Right cardiac atrium (tissue), 5 donors: ENCODE data around the gene GCH1. TPM values are rescaled to one million over a fixed set of nuclear protein-coding genes. Genes with fewer than 3 reads are reported as not detected.
A peak's percentile ranks its signal among the peaks of the same experiment; 100 is the strongest.
"Not testable (repeated sequence)": the region's sequence is repeated elsewhere in the genome, so short reads cannot be mapped to it uniquely, and the experiment has no call there.

Experiments used
- ATAC-seq, 2 donors: fragments of 200-7000 bp; cut with Tn5 transposase; one replicate each; pipeline versions ENCODE4 v1.8.0 to v1.9.1; 2020; ENCODE audit warnings: moderate library complexity in 2 of 2, mild to moderate bottlenecking in 1 of 2
- DNase-seq, 3 donors: peaks; one replicate each; pipeline ENCODE4 v3.0.0-alpha.2; 2020
- H3K27ac ChIP-seq: one replicate; pipeline ENCODE4 v1.5.1; 2013; ENCODE audit warnings: mild to moderate bottlenecking, low read length, control low read depth, moderate library complexity
- H3K27me3 ChIP-seq: one replicate; pipeline ENCODE4 v1.6.1; 2013; ENCODE audit not compliant: control insufficient read depth, insufficient read depth
- H3K4me1 ChIP-seq: one replicate; pipeline ENCODE4 v1.6.1; 2013; ENCODE audit warnings: low read length; ENCODE audit not compliant: control insufficient read depth, insufficient read depth
- H3K4me3 ChIP-seq: one replicate; pipeline ENCODE4 v1.5.1; 2013; ENCODE audit warnings: low read length, control low read depth
- H3K9me3 ChIP-seq: one replicate; pipeline ENCODE4 v1.6.1; 2013; ENCODE audit warnings: low read length; ENCODE audit not compliant: control insufficient read depth
- WGBS: extraction: QIAGEN DNeasy Blood & Tissue Kit; methylation state at CpG from one replicate; pipeline ENCODE4 v1.1.7; 2013; 5-methylcytosine and 5-hydroxymethylcytosine counted together
- intact Hi-C, 4 donors: fragments of 100-400 bp; cut with DNase I; formaldehyde crosslinking; loops; one replicate each; pipeline versions ENCODE4 v1.11.0 to v1.14.0; 2022 to 2023
- polyA plus RNA-seq: library from polyadenylated mRNA; stranded (reverse); fragments of 200-250 nt; gene quantifications from one replicate; pipeline ENCODE4 v1.2.3, GENCODE V29; 2013
- total RNA-seq, 4 donors: library from RNA; stranded (reverse); fragmentation: NEBNext Ultra II Directional; extraction: Animal tissue kit (Norgen Biotek cat#: 25700); gene quantifications; one replicate each; pipeline ENCODE4 v1.2.1, GENCODE V29; 2021
- donor health status: healthy with polysubstance abuse.
- donor health status: DM: no; HTN: yes; CAD: no.
- donor health status: DM: no; HTN: no; CAD: no.
- donor health status: DM: no; HTN: yes; CAD: no; lungs with severe emphysema.
- donor health status: DM: yes; HTN: yes; CAD: no.

Gene GCH1
- total and polyA plus RNA-seq, 5 donors, result 1.6 to 4.8 (median 2.2) TPM

DNA sequence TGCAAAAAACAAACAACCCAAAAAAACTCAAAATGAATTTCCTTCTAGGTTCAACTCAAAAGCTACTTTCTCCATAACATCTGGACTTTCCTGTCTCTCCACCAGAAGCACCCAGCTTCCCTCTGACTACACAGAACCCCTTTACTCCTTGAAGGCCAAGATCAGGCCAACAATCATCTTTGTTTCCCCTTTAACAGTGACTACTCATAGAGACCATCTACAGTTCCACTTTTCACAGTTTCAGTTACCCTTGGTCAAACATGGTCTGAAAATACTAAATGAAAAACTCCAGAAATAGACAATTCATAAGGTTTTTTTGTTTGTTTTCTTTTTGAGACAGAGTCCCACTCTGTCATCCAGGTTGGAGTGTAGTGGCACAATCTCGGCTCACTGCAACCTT lies 11.8 kb downstream of the GCH1 start:
- DNase-seq, result no peak
- ATAC-seq, result no peak
- no peaks in the 10 kb centered on the region for H3K9me3 ChIP-seq
- no peaks in the 10 kb centered on the region for H3K27me3 ChIP-seq
- WGBS, result 100% methylated on average over 1 of the region's 1 CpG
- intact Hi-C loops, result loop anchor here in 2 of 4 donors (10.0 kb wide), 2 partner anchors 86 to 326 kb away; partner anchors contain the start of gene SAMD4A (in 1 of the 2)
- no peak overlapping the region for H3K4me3 ChIP-seq
- no peak overlapping the region for H3K27ac ChIP-seq
- no peaks in the 10 kb centered on the region for H3K4me1 ChIP-seq

GRCh38 chr14:54889919-54890318 lies 12.7 kb downstream of the GCH1 start:
- no peak for DNase-seq
- WGBS, result 95% methylated on average over 8 of the region's 8 CpGs
- ATAC-seq, result no peak
- Histone ChIP-seq H3K4me3 (no peak overlapping the region), H3K4me1 (no peaks in the 10 kb centered on the region), H3K27me3 (no peaks in the 10 kb centered on the region), H3K9me3 (no peaks in the 10 kb centered on the region), H3K27ac (no peak overlapping the region)
- intact Hi-C loops, result loop anchor here in 2 of 4 donors (10.0 kb wide), 2 partner anchors 85 to 325 kb away; partner anchors contain the start of gene SAMD4A (in 1 of the 2)

DNA sequence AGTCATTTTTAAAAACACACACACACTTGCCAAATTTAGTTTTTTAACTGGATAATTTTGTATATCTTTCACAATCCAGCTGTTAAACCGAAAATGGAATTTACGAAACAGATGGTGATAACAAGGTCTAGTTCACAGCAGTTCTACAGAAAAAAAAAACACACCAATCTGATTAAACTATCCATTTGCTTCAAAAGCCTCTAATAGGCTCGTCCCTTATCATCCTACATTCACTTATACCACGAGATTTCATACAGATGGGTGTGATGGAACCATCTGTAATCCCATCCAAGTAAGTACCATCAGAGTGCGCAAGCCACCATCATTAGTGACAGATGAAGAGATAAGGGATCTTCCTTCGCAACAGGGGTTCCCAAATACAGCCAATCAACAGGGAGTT lies 20.1 kb downstream of the GCH1 start:
- ATAC-seq (peak in 1 of 2 donors; percentile 8), DNase-seq (no peak)
- WGBS, result 56% methylated on average over 6 of the region's 6 CpGs
- Histone ChIP-seq H3K4me1 (no peaks in the 10 kb centered on the region), H3K27ac (no peak overlapping the region), H3K4me3 (no peak overlapping the region), H3K9me3 (no peaks in the 10 kb centered on the region), H3K27me3 (no peaks in the 10 kb centered on the region)
- intact Hi-C loops, result no loop called here

DNA sequence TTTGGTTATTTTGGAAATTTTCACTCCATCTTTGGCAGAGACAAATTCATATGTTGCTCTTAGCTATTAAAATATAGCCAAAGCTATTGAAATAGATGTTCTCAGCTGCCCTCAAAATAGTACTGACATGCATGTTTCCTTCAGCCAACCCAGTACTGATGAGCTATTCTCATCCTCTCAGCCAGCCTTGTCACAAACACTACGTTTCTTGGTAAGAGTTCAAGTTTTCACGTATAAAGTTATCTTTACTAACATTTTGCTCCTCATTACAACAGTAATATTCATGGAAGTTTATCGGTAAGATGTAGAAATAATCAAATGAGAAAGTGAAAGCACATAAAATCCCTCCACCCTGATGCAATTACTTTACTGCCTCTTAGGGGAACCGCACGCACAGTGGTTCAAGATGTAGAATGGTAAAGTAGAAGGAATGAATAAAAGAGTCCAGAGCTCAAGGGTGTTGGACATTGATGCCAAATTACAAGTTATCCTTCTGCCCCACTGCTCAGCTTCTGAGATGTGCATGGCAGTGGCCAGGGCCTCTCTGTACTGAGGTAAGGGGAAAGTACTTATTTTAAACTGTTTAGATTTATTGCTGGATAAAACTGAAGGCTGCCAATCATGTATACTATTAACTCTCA lies 20.7 kb downstream of the GCH1 start:
- ATAC-seq (peak; percentile 59 to 72), DNase-seq (no peak)
- intact Hi-C loops, result no loop called here
- H3K4me1 ChIP-seq, result no peaks in the 10 kb centered on the region
- 13% methylated on average over 5 of the region's 5 CpGs for WGBS
- H3K4me3 ChIP-seq, result peak overlapping the region; percentile 60
- H3K27ac ChIP-seq, result peak overlapping the region; percentile 62
- H3K27me3 ChIP-seq, result no peaks in the 10 kb centered on the region
- H3K9me3 ChIP-seq, result no peaks in the 10 kb centered on the region

GRCh38 chr14:54881235-54881760 lies 21.3 kb downstream of the GCH1 start:
- no peaks in the 10 kb centered on the region for H3K9me3 ChIP-seq
- intact Hi-C loops, result no loop called here
- peak overlapping the region; percentile 60 for H3K4me3 ChIP-seq
- DNase-seq (no peak), ATAC-seq (peak; percentile 83 to 85)
- no peaks in the 10 kb centered on the region for H3K4me1 ChIP-seq
- WGBS, result 17% methylated on average over 6 of the region's 6 CpGs
- no peaks in the 10 kb centered on the region for H3K27me3 ChIP-seq
- H3K27ac ChIP-seq, result peak overlapping the region; percentile 62

- no peaks in the 10 kb centered on the region for H3K4me1 ChIP-seq
- no peaks in the 10 kb centered on the region for H3K27me3 ChIP-seq
- intact Hi-C loops, result no loop called here
- WGBS, result 87% methylated on average over 3 of the region's 3 CpGs
- no peaks in the 10 kb centered on the region for H3K9me3 ChIP-seq
- H3K27ac ChIP-seq, result no peak overlapping the region
- no peak overlapping the region for H3K4me3 ChIP-seq
- no peak for ATAC-seq
- DNase-seq, result no peak
Measured at GRCh38 chr14:54877703-54878021, 25.0 kb downstream of the GCH1 start.

GRCh38 chr14:54877015-54877702 lies 25.5 kb downstream of the GCH1 start:
- no peak for ATAC-seq
- Histone ChIP-seq H3K27ac (no peak overlapping the region), H3K9me3 (no peaks in the 10 kb centered on the region), H3K4me1 (no peaks in the 10 kb centered on the region), H3K4me3 (no peak overlapping the region), H3K27me3 (no peaks in the 10 kb centered on the region)
- 76% methylated on average over 5 of the region's 5 CpGs for WGBS
- no peak for DNase-seq
- intact Hi-C loops, result no loop called here

DNA sequence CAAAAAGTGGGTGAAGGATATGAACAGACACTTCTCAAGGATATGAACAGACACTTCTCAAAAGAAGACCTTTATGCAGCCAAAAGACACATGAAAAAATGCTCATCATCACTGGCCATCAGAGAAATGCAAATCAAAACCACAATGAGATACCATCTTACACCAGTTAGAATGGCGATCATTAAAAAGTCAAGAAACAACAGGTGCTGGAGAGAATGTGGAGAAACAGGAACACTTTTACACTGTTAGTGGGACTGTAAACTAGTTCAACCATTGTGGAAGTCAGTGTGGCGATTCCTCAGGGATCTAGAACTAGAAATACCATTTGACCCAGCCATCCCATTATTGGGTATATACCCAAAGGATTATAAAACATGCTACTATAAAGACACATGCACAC lies 27.0 kb downstream of the GCH1 start:
- WGBS, result 100% methylated on average over 2 of the region's 2 CpGs
- intact Hi-C loops, H3K4me3 ChIP-seq, H3K9me3 ChIP-seq, ATAC-seq, H3K27ac ChIP-seq, DNase-seq, H3K4me1 ChIP-seq, H3K27me3 ChIP-seq: not testable (repeated sequence)

DNA sequence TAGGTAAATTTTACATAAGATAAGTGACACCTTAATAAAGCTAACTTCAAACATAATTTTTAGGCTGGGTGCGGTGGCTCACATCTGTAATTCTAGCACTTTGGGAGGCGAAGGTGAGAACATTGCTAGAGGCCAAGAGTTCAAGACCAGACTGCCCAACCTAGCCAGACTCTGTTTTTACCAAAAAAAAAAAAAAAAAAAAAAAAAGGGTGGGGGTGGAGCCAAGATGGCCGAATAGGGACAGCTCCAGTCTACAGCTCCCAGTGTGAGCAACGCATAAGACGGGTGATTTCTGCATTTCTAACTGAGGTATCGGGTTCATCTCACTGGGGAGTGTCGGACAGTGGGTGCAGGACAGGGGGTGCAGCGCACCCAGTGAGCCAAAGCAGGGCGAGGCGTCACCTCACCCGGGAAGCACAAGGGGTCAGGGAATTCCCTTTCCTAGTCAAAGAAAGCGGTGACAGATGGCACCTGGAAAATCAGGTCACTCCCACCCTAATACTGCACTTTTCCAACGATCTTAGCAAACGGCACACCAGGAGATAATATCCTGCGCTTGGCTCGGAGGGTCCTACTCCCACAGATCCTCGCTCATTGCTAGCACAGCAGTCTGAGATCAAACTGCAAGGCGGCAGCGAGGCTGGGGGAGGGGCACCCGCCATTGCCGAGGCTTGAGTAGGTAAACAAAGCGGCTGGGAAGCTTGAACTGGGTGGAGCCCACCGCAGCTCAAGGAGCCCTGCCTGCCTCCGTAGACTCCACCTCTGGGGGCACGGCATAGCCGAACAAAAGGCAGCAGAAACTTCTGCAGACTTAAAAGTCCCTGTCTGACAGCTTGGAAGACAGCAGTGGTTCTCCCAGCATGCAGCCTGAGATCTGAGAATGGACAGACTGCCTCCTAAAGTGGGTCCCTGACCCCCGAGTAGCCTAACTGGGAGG lies 32.2 kb downstream of the GCH1 start:
- Histone ChIP-seq H3K4me3 (peak overlapping the region; percentile 45), H3K27ac (peak overlapping the region; percentile 48)
- intact Hi-C loops, H3K4me1 ChIP-seq, ATAC-seq, H3K27me3 ChIP-seq, H3K9me3 ChIP-seq: not testable (repeated sequence)
- peak in 1 of 3 donors; percentile 75 for DNase-seq
- 29% methylated on average over 27 of the region's 27 CpGs for WGBS

DNA sequence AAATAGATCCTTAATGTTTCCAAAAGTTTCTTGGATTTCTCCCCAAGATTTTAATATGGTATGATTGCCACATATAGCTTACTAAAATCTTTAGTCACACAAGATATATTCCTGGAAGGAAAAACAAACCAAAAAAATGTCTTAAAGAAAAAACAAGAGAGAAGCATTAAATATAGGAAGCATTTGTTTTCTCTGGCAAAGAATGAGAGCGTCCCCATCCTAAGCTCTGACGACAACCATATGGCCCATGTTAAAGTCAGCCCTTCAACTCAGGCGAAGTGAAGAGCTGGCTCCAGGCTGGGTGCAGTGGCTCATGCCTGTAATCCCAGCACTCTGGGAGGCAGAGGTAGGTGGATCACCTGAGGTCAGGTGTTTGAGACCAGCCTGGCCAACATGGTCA lies 35.6 kb downstream of the GCH1 start:
- 56% methylated on average over 3 of the region's 3 CpGs for WGBS
- intact Hi-C loops, result no loop called here

DNA sequence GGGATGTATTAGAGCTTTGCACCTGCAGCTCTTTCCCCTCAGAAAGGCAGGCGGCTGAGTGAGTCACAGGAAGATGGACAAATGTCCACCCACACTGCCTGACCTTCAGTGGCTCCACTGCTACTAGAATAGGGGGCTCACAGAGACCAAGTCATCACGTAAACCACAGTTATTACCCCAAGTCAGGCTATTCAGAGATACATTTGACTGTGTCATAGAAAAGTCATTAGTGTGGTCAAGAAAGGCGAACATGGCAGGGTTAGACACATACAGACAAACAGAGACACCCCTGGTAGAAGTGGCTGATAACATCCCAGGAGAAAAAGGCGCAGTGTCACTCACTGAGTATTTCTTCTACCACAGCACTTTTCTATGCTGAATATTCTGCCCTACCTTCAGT lies 36.0 kb downstream of the GCH1 start:
- ATAC-seq (peak in 1 of 2 donors; percentile 36), DNase-seq (no peak)
- intact Hi-C loops, result no loop called here
- Histone ChIP-seq H3K4me1 (no peaks in the 10 kb centered on the region), H3K4me3 (no peak overlapping the region), H3K9me3 (no peaks in the 10 kb centered on the region), H3K27ac (no peak overlapping the region), H3K27me3 (no peaks in the 10 kb centered on the region)
- 64% methylated on average over 4 of the region's 4 CpGs for WGBS

More for the DNA sequence above, 35.6 kb downstream of the GCH1 start:
- no peak overlapping the region for H3K27ac ChIP-seq
- DNase-seq (no peak), ATAC-seq (no peak)
- no peaks in the 10 kb centered on the region for H3K27me3 ChIP-seq
- no peak overlapping the region for H3K4me3 ChIP-seq
- H3K4me1 ChIP-seq, result no peaks in the 10 kb centered on the region
- no peaks in the 10 kb centered on the region for H3K9me3 ChIP-seq
